ENCODE measurements around the gene PPP6R2.

DNA sequence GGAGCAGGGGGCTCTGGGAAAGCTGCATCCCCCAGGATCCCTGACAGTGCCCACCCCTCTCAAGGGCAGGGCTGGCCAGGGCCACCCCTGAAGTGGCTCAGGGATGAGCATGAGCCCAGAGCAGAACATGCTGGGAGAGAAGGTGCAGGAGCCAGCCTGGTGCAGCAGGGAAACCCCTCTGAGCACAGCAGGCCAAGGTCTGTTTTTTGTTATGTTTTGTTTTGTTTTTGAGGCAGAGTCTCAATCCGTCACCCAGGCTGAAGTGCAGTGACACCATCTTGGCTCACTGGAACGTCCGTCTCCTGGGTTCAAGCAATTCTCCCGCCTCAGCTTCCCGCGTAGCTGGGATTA lies 132.5 kb downstream of the PPP6R2 start:
- TF ChIP-seq POLR2A (IDR thresholded peaks at IDR 0.05) (no peak), CTCF (IDR thresholded peaks at IDR 0.05) (no peak)
